Mammary epithelial cell (primary cell): Measurements from ENCODE around the gene FOXO6.

Source experiments
- EZH2 ChIP-seq: IDR thresholded peaks from 2 replicates; pipeline ENCODE4 v1.6.1; 2012; ENCODE audit warnings: low read length, inconsistent platforms, borderline replicate concordance
- TF ChIP-seq, protein P1 (sequence below), 2 donors: IDR thresholded peaks in 1 of 2; conservative IDR thresholded peaks in 1 of 2; 2 replicates each; pipeline ENCODE4 v1.5.1; 2011 to 2012; ENCODE audit warnings: inconsistent platforms in 2 of 2, low read length in 2 of 2, mild to moderate bottlenecking in 2 of 2, control low read depth in 1 of 2, low read depth in 1 of 2; ENCODE audit not compliant: insufficient read depth in 1 of 2; ENCODE audit errors: extremely low read depth in 1 of 2

DNA sequence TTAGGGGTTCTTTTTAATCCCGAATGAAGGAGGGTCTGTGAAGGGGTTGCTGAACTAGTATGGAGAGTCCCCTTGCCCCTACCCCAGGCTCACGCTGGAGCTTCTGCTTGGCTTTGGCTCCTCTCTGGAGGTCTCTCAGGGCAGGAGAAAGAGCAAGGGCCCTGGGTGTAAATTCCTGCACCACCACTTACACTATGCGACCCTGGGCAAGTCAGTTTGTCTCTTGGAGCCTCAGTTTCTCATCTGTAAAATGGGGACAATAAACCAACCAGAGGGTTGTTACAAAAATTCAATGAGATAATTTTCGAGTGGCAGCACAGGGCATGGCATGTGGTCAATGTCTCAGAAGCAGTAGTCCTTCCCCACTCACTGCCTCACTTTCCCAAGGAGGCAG lies 11.4 kb downstream of the FOXO6 start:
- TF ChIP-seq EZH2 = no peak
- TF ChIP-seq, protein P1, sequence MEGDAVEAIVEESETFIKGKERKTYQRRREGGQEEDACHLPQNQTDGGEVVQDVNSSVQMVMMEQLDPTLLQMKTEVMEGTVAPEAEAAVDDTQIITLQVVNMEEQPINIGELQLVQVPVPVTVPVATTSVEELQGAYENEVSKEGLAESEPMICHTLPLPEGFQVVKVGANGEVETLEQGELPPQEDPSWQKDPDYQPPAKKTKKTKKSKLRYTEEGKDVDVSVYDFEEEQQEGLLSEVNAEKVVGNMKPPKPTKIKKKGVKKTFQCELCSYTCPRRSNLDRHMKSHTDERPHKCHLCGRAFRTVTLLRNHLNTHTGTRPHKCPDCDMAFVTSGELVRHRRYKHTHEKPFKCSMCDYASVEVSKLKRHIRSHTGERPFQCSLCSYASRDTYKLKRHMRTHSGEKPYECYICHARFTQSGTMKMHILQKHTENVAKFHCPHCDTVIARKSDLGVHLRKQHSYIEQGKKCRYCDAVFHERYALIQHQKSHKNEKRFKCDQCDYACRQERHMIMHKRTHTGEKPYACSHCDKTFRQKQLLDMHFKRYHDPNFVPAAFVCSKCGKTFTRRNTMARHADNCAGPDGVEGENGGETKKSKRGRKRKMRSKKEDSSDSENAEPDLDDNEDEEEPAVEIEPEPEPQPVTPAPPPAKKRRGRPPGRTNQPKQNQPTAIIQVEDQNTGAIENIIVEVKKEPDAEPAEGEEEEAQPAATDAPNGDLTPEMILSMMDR (conservative IDR thresholded peaks at IDR 0.05 in 1 of 2, IDR thresholded peaks at IDR 0.05 in 1 of 2; ENCODE audit: extremely low read depth in 1 of 2, insufficient read depth in 1 of 2, low read depth in 1 of 2, low read length in 2 of 2) = no peak
